Ureter (tissue), 1 donor: Measurements from ENCODE around the gene RUFY1. TPM values are rescaled to one million over a fixed set of nuclear protein-coding genes. Genes with fewer than 3 reads are reported as not detected.

Experiments used
- total RNA-seq: library from RNA; stranded (reverse); gene quantifications from one replicate; pipeline ENCODE4 v1.2.4, GENCODE V29; 2023
- donor health status: DM: yes; HTN: yes; CAD: no.

Gene RUFY1
- total RNA-seq, 1 donor from 2014 or later: 64.6 TPM

Other genes with a start within 250 kb of the RUFY1 start
- gene ADAMTS2, start 205.1 kb upstream of the RUFY1 start, total RNA-seq: 13.3 TPM
- gene HNRNPH1, start 73.1 kb downstream of the RUFY1 start, total RNA-seq: 787 TPM
- not detected for gene CBY3, start 130.5 kb downstream of the RUFY1 start, total RNA-seq
- 584 TPM for gene CANX, start 148.4 kb downstream of the RUFY1 start, total RNA-seq
- gene MAML1, start 182.3 kb downstream of the RUFY1 start, total RNA-seq: 37.7 TPM
- 13.7 TPM for gene LTC4S, start 243.4 kb downstream of the RUFY1 start, total RNA-seq